OCI-M1 (cell line): Measurements from ENCODE around the gene NXPH1.
"Not testable (repeated sequence)": the region's sequence is repeated elsewhere in the genome, so short reads cannot be mapped to it uniquely, and the experiment has no call there.

ENCODE experiments used
- DNase-seq: peaks from one replicate; lab custom pipeline; 2025; lab: John Stamatoyannopoulos, UW

Gene NXPH1

GRCh38 chr7:8719102-8719501 is 285.7 kb downstream of the NXPH1 start:
- no peak for DNase-seq

DNA sequence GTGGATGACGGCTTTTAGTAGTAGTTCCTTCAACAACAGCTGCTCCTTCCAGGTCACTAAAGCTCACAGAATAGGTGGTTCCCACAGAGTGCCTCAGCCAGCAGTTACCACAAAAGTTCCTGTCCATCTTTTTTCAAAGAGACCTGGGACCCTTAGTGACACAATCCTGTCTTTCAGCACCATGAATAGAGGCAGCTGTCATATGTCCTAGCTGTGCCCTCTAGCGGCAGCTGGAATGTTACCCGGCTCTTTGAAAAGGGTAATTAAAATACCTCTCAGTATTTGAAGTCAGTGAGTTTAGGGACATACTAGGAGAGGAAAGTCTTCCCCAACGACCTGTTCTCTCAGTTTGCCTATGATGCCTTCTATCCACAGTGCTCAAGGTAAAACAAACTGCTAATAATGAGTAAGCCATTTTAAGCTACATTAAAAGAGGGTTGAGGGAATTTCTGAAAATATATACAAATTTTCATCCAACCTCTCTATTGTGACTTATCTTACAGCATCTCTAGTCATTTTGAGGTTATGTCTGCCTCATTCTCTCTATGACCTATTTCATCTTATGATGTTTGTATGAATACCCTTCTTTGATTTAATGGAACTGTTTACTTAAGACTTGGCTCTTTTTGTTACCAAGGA is 290.8 kb downstream of the NXPH1 start:
- peak; percentile 71 for DNase-seq

- not testable (repeated sequence) for DNase-seq
Measured at GRCh38 chr7:8731756-8732155, 298.3 kb downstream of the NXPH1 start.

- no peak for DNase-seq
Measured at GRCh38 chr7:8739837-8740236, 306.4 kb downstream of the NXPH1 start.

DNA sequence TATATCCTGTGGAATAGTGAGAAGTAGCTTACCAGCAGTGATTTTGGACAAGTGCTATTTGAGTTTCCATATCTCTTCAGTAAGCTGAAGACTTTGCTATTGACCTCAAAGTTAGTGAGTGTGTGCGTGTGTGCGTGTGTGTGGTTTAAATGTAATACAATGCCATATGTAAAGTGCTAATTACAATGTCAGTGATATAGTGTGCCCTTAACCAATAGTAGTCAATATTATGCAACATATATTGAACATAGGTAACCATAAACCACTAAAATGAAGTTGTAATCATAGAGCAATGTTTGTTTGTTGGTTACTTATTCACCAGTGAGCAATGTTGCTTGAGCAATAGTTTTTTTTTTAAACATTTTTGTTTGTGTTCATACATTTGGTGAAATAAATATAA is 309.4 kb downstream of the NXPH1 start:
- no peak for DNase-seq

DNA sequence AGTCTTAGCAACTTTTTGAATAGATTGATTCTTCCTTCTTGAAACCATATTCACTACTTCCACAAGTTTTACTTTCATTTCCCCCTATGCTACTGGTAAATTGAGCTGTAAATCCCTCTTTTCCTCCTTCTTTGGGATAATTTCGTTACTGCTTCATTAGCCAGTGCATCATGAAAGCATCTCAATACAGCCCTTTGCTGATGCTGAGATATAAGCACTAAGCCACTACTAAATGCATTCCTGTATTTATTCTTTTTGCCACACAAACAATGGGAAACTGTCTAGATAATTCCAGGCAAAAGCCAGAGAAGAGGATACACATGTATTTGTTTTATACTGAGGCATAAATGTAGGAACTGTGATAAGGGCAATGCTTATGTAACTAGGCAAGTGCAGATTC is 313.9 kb downstream of the NXPH1 start:
- no peak for DNase-seq

DNA sequence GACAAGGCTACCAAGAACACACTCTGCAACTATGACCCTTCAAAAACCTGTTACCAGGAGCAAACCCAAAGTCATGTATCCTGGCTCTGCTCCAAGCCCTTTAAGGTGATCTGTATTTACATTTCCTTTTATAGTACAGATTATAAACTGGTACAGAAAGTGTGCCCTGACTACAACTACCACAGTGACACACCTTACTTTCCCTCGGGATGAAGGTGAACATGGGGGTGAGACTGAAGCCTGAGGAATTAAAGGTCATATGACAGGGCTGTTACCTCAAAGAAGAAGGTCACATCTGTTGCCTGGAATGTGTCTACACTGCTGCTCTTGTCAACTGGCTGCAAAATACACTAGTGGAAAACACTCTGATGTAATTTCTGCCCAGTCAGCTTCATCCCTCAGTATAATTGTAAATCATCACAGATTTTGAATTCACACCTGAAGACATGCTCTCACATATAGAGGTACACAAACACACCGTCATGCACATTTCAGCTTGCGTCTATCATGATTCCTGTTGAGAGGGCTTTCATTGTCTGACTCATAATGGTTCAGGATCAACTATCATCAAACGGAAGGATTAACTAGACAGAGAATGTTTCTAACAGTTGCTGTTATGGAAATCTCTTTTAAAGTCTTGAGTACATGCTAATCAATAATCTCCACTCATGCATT is 318.3 kb downstream of the NXPH1 start:
- DNase-seq: no peak

DNA sequence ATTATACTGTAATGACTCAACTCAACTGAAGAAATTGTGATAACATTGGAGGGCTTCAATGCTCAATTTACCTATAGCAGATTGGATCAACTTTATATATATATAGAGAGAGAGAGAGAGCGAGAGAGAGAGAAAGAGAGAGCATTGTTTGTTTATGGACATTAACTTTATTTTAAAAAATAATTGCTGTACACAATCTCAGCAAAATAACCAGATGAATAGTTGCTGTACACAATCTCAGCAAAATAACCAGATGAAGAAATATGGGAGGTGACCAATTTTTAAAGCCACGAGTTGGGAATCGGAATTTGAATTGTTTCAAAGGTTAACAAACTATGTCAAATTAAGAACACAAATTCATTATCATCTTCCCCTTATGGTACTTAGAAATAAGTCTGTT is 319.9 kb downstream of the NXPH1 start:
- no peak for DNase-seq

GRCh38 chr7:8761731-8762130 is 328.3 kb downstream of the NXPH1 start:
- no peak for DNase-seq

- peak; percentile 60 for DNase-seq
Measured at GRCh38 chr7:8762803-8763202, 329.4 kb downstream of the NXPH1 start.

GRCh38 chr7:8765374-8765773 is 332.0 kb downstream of the NXPH1 start:
- peak; percentile 74 for DNase-seq

GRCh38 chr7:8773518-8773917 is 340.1 kb downstream of the NXPH1 start:
- DNase-seq: no peak

GRCh38 chr7:8778459-8778858 is 345.1 kb downstream of the NXPH1 start:
- no peak for DNase-seq

GRCh38 chr7:8781166-8781565 is 347.8 kb downstream of the NXPH1 start:
- no peak for DNase-seq

GRCh38 chr7:8783229-8783628 is 349.8 kb downstream of the NXPH1 start:
- no peak for DNase-seq

GRCh38 chr7:8785081-8785480 is 351.7 kb downstream of the NXPH1 start:
- no peak for DNase-seq

GRCh38 chr7:8800986-8801385 is 367.6 kb downstream of the NXPH1 start:
- no peak for DNase-seq
